Measurements from ENCODE around the gene S100A14.
A peak's percentile ranks its signal among the peaks of the same experiment; 100 is the strongest.

Gene S100A14

GRCh38 chr1:153659175-153659534, 43.0 kb upstream of the S100A14 start:
- H3K9me3 ChIP-seq = no peaks in the 10 kb centered on the region
- H3K27ac ChIP-seq = peak overlapping the region; percentile 93
- peak overlapping the region; percentile 73 to 86 for H3K4me3 ChIP-seq (ENCODE audit: low read depth in 1 of 2, low read length in 1 of 2)
- TF ChIP-seq CTCF (IDR thresholded peaks at IDR 0.05) = no peak
- no peaks in the 10 kb centered on the region for H3K27me3 ChIP-seq
- H3K36me3 ChIP-seq = peaks cover 30% of the 10 kb centered on the region
- H3K4me1 ChIP-seq (ENCODE audit: control insufficient read depth in 1 of 2, insufficient read depth in 1 of 2, low read depth in 1 of 2, low read length in 1 of 2) = peaks cover 9 to 16% of the 10 kb centered on the region in 2 experiments

GRCh38 chr1:153658400-153659174, 42.5 kb upstream of the S100A14 start, which contains the start of gene SNAPIN:
Gene SNAPIN, plus strand, starts transcription at chr1:153658703. Its CDS starts 41 bp downstream, at chr1:153658744.
- peaks cover 25% of the 10 kb centered on the region for H3K36me3 ChIP-seq
- H3K27ac ChIP-seq = peak within 1 kb of the TSS; percentile 93
- H3K4me1 ChIP-seq (ENCODE audit: control insufficient read depth in 1 of 2, insufficient read depth in 1 of 2, low read depth in 1 of 2, low read length in 1 of 2) = peaks cover 9 to 16% of the 10 kb centered on the region in 2 experiments
- H3K4me3 ChIP-seq (ENCODE audit: low read depth in 1 of 2, low read length in 1 of 2) = peak within 1 kb of the TSS; percentile 73 to 86
- no peaks in the 10 kb centered on the region for H3K9me3 ChIP-seq
- TF ChIP-seq CTCF (IDR thresholded peaks at IDR 0.05) = peak; percentile 38
- H3K27me3 ChIP-seq = no peaks in the 10 kb centered on the region

- Histone ChIP-seq H3K4me1 (ENCODE audit: control insufficient read depth in 1 of 2, insufficient read depth in 1 of 2, low read depth in 1 of 2, low read length in 1 of 2) (peaks cover 20 to 26% of the 10 kb centered on the region in 2 experiments), H3K36me3 (no peaks in the 10 kb centered on the region), H3K9me3 (no peaks in the 10 kb centered on the region), H3K27ac (no peak overlapping the region), H3K27me3 (no peaks in the 10 kb centered on the region), H3K4me3 (ENCODE audit: low read depth in 1 of 2, low read length in 1 of 2) (no peak overlapping the region)
- no peak for TF ChIP-seq CTCF (IDR thresholded peaks at IDR 0.05)
Measured at GRCh38 chr1:153655333-153655732, 39.2 kb upstream of the S100A14 start.

- Histone ChIP-seq H3K4me1 (ENCODE audit: control insufficient read depth in 1 of 2, insufficient read depth in 1 of 2, low read depth in 1 of 2, low read length in 1 of 2) (peaks cover 11 to 13% of the 10 kb centered on the region in 2 experiments), H3K36me3 (no peaks in the 10 kb centered on the region), H3K27ac (peak overlapping the region; percentile 53), H3K4me3 (ENCODE audit: low read depth in 1 of 2, low read length in 1 of 2) (peak overlapping the region in 1 of 2 experiments; percentile 37), H3K27me3 (no peaks in the 10 kb centered on the region), H3K9me3 (no peaks in the 10 kb centered on the region)
- no peak for TF ChIP-seq CTCF (IDR thresholded peaks at IDR 0.05)
Measured at GRCh38 chr1:153652805-153653500, 36.8 kb upstream of the S100A14 start.

GRCh38 chr1:153651771-153652170, 35.6 kb upstream of the S100A14 start:
- no peaks in the 10 kb centered on the region for H3K9me3 ChIP-seq
- H3K4me1 ChIP-seq (ENCODE audit: control insufficient read depth in 1 of 2, insufficient read depth in 1 of 2, low read depth in 1 of 2, low read length in 1 of 2) = peaks cover 17 to 19% of the 10 kb centered on the region in 2 experiments
- H3K27me3 ChIP-seq = no peaks in the 10 kb centered on the region
- H3K36me3 ChIP-seq = no peaks in the 10 kb centered on the region
- TF ChIP-seq CTCF (IDR thresholded peaks at IDR 0.05) = no peak
- H3K27ac ChIP-seq = no peak overlapping the region
- H3K4me3 ChIP-seq (ENCODE audit: low read depth in 1 of 2, low read length in 1 of 2) = no peak overlapping the region

Measured in neutrophil (primary cell).